Activated T-cell treated with anti-CD3 and anti-CD28 coated beads, Interleukin-2, amount 50 U/mL, for 24 hours (primary cell): Measurements from ENCODE around the gene FAM76B.
A peak's percentile ranks its signal among the peaks of the same experiment; 100 is the strongest.
"Not testable (repeated sequence)": the region's sequence is repeated elsewhere in the genome, so short reads cannot be mapped to it uniquely, and the experiment has no call there.

ENCODE experiments used
- DNase-seq: peaks from one replicate; pipeline ENCODE4 v3.0.0-alpha.2; 2020
- H3K27ac Mint-ChIP-seq: 2 replicates; pipeline ENCODE4 v1.8.0; 2020; ENCODE audit warnings: mild to moderate bottlenecking, mixed read lengths
- H3K27me3 Mint-ChIP-seq: 2 replicates; pipeline ENCODE4 v1.8.0; 2020; ENCODE audit warnings: mixed read lengths
- H3K36me3 Mint-ChIP-seq: 2 replicates; pipeline ENCODE4 v1.8.0; 2020; ENCODE audit warnings: low read depth, mixed read lengths
- H3K4me1 Mint-ChIP-seq: 2 replicates; pipeline ENCODE4 v1.8.0; 2020; ENCODE audit warnings: low read depth, mixed read lengths
- H3K4me3 Mint-ChIP-seq: 2 replicates; pipeline ENCODE4 v1.8.0; 2020; ENCODE audit warnings: mild to moderate bottlenecking, moderate library complexity, mixed read lengths
- H3K9me3 Mint-ChIP-seq: 2 replicates; pipeline ENCODE4 v1.8.0; 2020; ENCODE audit warnings: mixed read lengths

Gene FAM76B

GRCh38 chr11:95789506-95790122, at the start of gene FAM76B:
TSS of gene FAM76B (minus strand) at chr11:95789782. CDS start at chr11:95789478, 304 bp downstream.
- peak; percentile 95 for DNase-seq
- H3K27me3 Mint-ChIP-seq: no peaks in the 10 kb centered on the region
- H3K4me1 Mint-ChIP-seq: peaks cover 60% of the 10 kb centered on the region
- H3K4me3 Mint-ChIP-seq: peak within 1 kb of the TSS; percentile 96
- no peaks in the 10 kb centered on the region for H3K9me3 Mint-ChIP-seq
- peaks cover 84% of the 10 kb centered on the region for H3K36me3 Mint-ChIP-seq
- H3K27ac Mint-ChIP-seq: peak within 1 kb of the TSS; percentile 100

GRCh38 chr11:95835768-95836488, 46.3 kb upstream of the FAM76B start:
- peak overlapping the region; percentile 51 for H3K27ac Mint-ChIP-seq
- no peaks in the 10 kb centered on the region for H3K9me3 Mint-ChIP-seq
- DNase-seq: peak; percentile 46
- H3K4me3 Mint-ChIP-seq: no peak overlapping the region
- peaks cover 8% of the 10 kb centered on the region for H3K4me1 Mint-ChIP-seq
- H3K36me3 Mint-ChIP-seq: peaks cover 89% of the 10 kb centered on the region
- H3K27me3 Mint-ChIP-seq: no peaks in the 10 kb centered on the region

- H3K27ac Mint-ChIP-seq: no peak overlapping the region
- H3K36me3 Mint-ChIP-seq: peaks cover 91% of the 10 kb centered on the region
- H3K27me3 Mint-ChIP-seq: no peaks in the 10 kb centered on the region
- H3K9me3 Mint-ChIP-seq: no peaks in the 10 kb centered on the region
- no peak for DNase-seq
- peaks cover 12% of the 10 kb centered on the region for H3K4me1 Mint-ChIP-seq
- no peak overlapping the region for H3K4me3 Mint-ChIP-seq
These were observed 45.8 kb upstream of the FAM76B start for GRCh38 chr11:95835351-95835750.

- no peak overlapping the region for H3K4me3 Mint-ChIP-seq
- H3K36me3 Mint-ChIP-seq: peaks cover 88% of the 10 kb centered on the region
- H3K27me3 Mint-ChIP-seq: no peaks in the 10 kb centered on the region
- DNase-seq: no peak
- H3K4me1 Mint-ChIP-seq: peaks cover 18% of the 10 kb centered on the region
- H3K27ac Mint-ChIP-seq: peak overlapping the region; percentile 52
- H3K9me3 Mint-ChIP-seq: no peaks in the 10 kb centered on the region
These were observed 43.8 kb upstream of the FAM76B start for GRCh38 chr11:95833378-95833777.

- Mint-ChIP-seq H3K4me3 (no peak overlapping the region), H3K36me3 (peaks cover 88% of the 10 kb centered on the region), H3K27me3 (no peaks in the 10 kb centered on the region), H3K27ac (peak overlapping the region; percentile 82), H3K4me1 (peaks cover 18% of the 10 kb centered on the region), H3K9me3 (no peaks in the 10 kb centered on the region)
- DNase-seq: no peak
These were observed 43.2 kb upstream of the FAM76B start for GRCh38 chr11:95832763-95833162.

DNA sequence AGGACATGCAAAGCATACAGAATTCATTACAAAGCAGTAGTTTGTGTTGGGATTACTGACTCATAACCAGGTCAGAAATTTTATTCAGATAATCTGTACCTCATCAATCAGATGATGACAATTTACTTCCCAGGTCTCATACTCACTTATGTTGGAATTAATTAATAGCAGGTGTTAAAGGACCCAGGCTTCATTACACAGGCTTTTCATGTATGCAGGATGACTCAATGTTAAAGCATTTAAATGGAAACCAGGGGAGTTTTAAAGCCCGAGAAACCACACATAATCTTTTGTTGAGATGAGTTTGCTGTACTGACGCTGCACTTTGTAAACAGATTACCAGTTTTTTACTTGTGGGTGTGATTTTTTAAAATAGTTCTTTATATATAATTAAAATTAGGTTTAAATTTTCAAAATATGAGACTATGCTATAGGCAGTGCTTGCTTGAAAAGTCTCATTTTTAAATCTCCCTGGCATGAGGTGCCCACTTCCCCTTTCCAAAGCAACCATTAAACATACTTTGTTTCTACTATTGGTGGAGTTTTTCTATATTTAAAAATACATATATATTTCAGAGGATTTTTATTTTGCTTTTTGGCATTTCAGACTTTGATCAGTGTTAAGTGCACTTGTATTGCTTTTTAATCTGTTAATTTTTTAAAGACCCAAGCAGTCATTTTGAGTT, 41.8 kb upstream of the FAM76B start:
- Mint-ChIP-seq H3K4me1 (peaks cover 18% of the 10 kb centered on the region), H3K27ac (peak overlapping the region; percentile 80), H3K36me3 (peaks cover 89% of the 10 kb centered on the region), H3K9me3 (no peaks in the 10 kb centered on the region), H3K4me3 (no peak overlapping the region), H3K27me3 (no peaks in the 10 kb centered on the region)
- no peak for DNase-seq

DNA sequence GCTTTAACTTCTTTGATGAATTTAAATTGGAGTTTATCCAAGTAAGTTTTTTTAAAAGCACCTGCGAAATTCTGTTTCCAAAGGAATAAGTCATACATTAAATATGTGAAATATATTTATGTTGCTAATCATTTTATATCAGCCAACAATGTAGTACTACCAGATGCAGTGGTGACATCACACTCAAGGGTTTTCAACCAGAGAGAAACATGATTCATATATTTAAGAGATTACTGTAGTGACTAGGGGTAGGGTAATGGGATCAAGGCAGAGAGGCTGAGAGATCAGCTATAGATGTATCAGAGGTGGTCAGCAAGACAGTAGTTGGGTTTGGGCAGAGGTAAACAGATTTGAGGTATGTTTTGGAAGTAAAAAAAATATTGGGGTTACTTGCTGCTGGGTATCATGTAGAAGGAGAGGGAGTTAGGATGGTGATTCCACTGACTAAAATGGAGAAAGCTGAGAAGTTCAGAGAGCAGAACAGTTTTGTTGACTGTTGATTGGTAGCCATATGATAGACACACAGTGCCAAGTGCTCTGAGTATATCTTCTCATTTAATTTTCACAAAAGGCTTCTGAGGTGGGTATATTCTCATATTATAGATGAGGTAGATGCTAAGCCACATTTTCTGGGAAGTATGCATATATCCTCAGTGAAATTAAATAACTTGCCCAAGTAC, 40.1 kb upstream of the FAM76B start:
- Mint-ChIP-seq H3K27me3 (no peaks in the 10 kb centered on the region), H3K36me3 (peaks cover 88% of the 10 kb centered on the region), H3K9me3 (no peaks in the 10 kb centered on the region), H3K27ac (peak overlapping the region; percentile 85), H3K4me3 (no peak overlapping the region), H3K4me1 (peaks cover 16% of the 10 kb centered on the region)
- no peak for DNase-seq

DNA sequence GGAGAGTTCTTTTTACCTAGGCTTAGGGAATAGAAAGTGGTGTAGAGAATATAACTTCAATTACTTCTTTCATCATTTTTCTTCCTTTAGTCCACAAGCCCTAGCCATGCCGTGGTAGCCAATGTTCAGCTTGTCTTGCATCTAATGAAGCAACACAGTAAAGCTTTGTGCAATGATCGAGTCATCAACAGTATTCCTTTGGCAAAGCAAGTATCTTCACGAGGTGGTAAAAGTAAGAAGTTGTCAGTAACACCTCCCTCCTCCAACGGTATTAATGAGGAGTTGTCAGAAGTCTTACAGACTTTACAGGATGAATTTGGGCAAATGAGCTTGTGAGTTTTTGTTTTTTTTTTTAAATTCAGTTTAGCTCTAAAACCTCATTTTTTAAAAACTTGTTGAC, 38.1 kb upstream of the FAM76B start:
- Mint-ChIP-seq H3K36me3 (peaks cover 86% of the 10 kb centered on the region), H3K27ac (peak overlapping the region; percentile 27), H3K4me1 (peaks cover 16% of the 10 kb centered on the region), H3K9me3 (no peaks in the 10 kb centered on the region), H3K27me3 (no peaks in the 10 kb centered on the region), H3K4me3 (no peak overlapping the region)
- DNase-seq: no peak

GRCh38 chr11:95821640-95822039, 32.1 kb upstream of the FAM76B start:
- H3K4me3 Mint-ChIP-seq: no peak overlapping the region
- peaks cover 3% of the 10 kb centered on the region for H3K4me1 Mint-ChIP-seq
- peaks cover 93% of the 10 kb centered on the region for H3K36me3 Mint-ChIP-seq
- DNase-seq: no peak
- no peaks in the 10 kb centered on the region for H3K27me3 Mint-ChIP-seq
- H3K27ac Mint-ChIP-seq: peak overlapping the region; percentile 14
- H3K9me3 Mint-ChIP-seq: no peaks in the 10 kb centered on the region

GRCh38 chr11:95816037-95816436, 26.5 kb upstream of the FAM76B start:
- DNase-seq: no peak
- H3K4me3 Mint-ChIP-seq: no peak overlapping the region
- peak overlapping the region; percentile 15 for H3K27ac Mint-ChIP-seq
- H3K9me3 Mint-ChIP-seq: no peaks in the 10 kb centered on the region
- H3K36me3 Mint-ChIP-seq: peaks cover 76% of the 10 kb centered on the region
- no peaks in the 10 kb centered on the region for H3K27me3 Mint-ChIP-seq
- peaks cover 12% of the 10 kb centered on the region for H3K4me1 Mint-ChIP-seq

DNA sequence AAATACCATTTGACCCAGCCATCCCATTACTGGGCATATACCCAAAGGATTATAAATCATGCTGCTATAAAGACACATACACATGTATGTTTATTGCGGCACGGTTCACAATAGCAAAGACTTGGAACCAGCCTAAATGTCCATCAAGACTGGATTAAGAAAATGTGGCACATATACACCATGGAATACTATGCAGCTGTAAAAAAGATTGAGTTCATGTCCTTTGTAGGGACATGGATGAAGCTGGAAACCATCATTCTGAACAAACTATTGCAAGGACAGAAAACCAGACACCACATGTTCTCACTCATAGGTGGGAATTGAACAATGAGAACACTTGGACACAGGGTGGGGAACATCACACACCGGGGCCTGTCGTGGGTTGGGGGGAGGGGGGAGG, 21.5 kb upstream of the FAM76B start:
- not testable (repeated sequence) for H3K4me3 Mint-ChIP-seq, H3K9me3 Mint-ChIP-seq, H3K27ac Mint-ChIP-seq, H3K27me3 Mint-ChIP-seq, DNase-seq
- Mint-ChIP-seq H3K4me1 (peaks cover 12% of the 10 kb centered on the region), H3K36me3 (peaks cover 65% of the 10 kb centered on the region)

DNA sequence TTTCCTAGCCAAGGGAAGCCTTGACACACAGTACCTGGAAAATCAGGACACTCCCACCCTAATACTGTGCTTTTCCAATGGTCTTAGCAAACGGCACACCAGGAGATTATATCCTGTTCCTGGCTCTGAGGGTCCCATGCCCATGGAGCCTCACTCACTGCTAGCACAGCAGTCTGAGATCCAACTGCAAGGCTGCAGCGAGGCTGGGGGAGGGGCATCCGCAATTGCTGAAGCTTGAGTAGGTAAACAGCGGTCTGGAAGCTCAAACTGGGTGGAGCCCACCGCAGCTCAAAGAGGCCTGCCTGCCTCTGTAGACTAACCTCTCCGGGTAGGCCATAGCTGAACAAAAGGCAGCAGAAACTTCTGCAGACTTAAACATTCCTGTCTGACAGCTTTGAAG, 16.9 kb upstream of the FAM76B start:
- H3K27ac Mint-ChIP-seq, H3K4me3 Mint-ChIP-seq, DNase-seq, H3K4me1 Mint-ChIP-seq, H3K9me3 Mint-ChIP-seq, H3K27me3 Mint-ChIP-seq: not testable (repeated sequence)
- peaks cover 68% of the 10 kb centered on the region for H3K36me3 Mint-ChIP-seq

- no peaks in the 10 kb centered on the region for H3K4me1 Mint-ChIP-seq
- no peaks in the 10 kb centered on the region for H3K27me3 Mint-ChIP-seq
- H3K9me3 Mint-ChIP-seq: no peaks in the 10 kb centered on the region
- peaks cover 74% of the 10 kb centered on the region for H3K36me3 Mint-ChIP-seq
- H3K4me3 Mint-ChIP-seq: no peak overlapping the region
- no peak overlapping the region for H3K27ac Mint-ChIP-seq
- no peak for DNase-seq
These were observed 16.3 kb upstream of the FAM76B start for GRCh38 chr11:95805869-95806268.

- no peaks in the 10 kb centered on the region for H3K4me1 Mint-ChIP-seq
- no peak overlapping the region for H3K4me3 Mint-ChIP-seq
- no peaks in the 10 kb centered on the region for H3K27me3 Mint-ChIP-seq
- no peak overlapping the region for H3K27ac Mint-ChIP-seq
- H3K36me3 Mint-ChIP-seq: peaks cover 79% of the 10 kb centered on the region
- H3K9me3 Mint-ChIP-seq: no peaks in the 10 kb centered on the region
- DNase-seq: no peak
These were observed 14.4 kb upstream of the FAM76B start for GRCh38 chr11:95803973-95804372.
